PC-9 (cell line): ENCODE results near the gene SLC35G6.

Experiments
- CTCF ChIP-seq: fragments of 200-600 bp; sonication (generic); conservative IDR thresholded peaks from 2 replicates; pipeline ENCODE4 v1.6.1; 2017; ENCODE audit warnings: mixed run types, antibody characterized with exemption, mild to moderate bottlenecking, moderate library complexity
- EZH2 ChIP-seq: fragments of 200-600 bp; sonication (generic); IDR thresholded peaks from 2 replicates; pipeline ENCODE4 v1.8.0; 2017; ENCODE audit warnings: antibody characterized with exemption, low read depth

- no peak for TF ChIP-seq CTCF
- no peak for TF ChIP-seq EZH2
Observed at GRCh38 chr17:7476494-7476893, 4.8 kb upstream of the SLC35G6 start.
